Astrocyte of the spinal cord (primary cell): Measurements from ENCODE around the gene TENM4.
A peak's percentile ranks its signal among the peaks of the same experiment; 100 is the strongest.

ENCODE experiments used
- DNase-seq: peaks from one replicate; pipeline ENCODE4 v3.0.0; 2011; ENCODE audit warnings: low read depth, low spot score
- H3K4me3 ChIP-seq: 2 replicates; pipeline ENCODE4 v1.5.1; 2011; ENCODE audit warnings: low read depth, mild to moderate bottlenecking, low read length, moderate library complexity
- in situ Hi-C: cut with HindIII; loops from 2 replicates; pipeline ENCODE4 v1.10.0; 2017; ENCODE audit warnings: low sequenced_read_pairs
- TF ChIP-seq, protein P1 (sequence below): IDR thresholded peaks from 2 replicates; pipeline ENCODE4 v1.5.1; 2012; ENCODE audit warnings: low read depth, mild to moderate bottlenecking, low read length, inconsistent platforms

Gene TENM4

DNA sequence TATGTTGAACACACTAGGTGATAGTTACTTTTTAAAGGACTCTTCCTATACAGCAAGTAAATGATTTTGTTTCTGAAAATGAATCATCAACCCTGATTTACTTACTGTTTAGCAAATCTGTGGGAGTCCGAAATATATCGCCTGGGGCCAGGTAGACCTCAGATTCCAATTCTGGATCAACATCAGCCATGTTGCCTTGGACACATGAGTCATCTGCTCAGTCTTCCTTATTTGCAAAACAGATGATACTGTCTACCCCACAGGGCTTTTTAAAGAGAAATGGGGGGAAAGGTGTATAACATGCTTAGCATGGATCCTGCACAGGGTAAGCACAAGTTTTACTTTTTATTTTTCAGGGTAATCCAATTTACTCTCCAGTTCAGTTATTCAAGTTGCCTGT is 324.2 kb downstream of the TENM4 start:
- in situ Hi-C loops: no loop called here
- H3K4me3 ChIP-seq: no peak overlapping the region
- DNase-seq: no peak
- TF ChIP-seq, protein P1, sequence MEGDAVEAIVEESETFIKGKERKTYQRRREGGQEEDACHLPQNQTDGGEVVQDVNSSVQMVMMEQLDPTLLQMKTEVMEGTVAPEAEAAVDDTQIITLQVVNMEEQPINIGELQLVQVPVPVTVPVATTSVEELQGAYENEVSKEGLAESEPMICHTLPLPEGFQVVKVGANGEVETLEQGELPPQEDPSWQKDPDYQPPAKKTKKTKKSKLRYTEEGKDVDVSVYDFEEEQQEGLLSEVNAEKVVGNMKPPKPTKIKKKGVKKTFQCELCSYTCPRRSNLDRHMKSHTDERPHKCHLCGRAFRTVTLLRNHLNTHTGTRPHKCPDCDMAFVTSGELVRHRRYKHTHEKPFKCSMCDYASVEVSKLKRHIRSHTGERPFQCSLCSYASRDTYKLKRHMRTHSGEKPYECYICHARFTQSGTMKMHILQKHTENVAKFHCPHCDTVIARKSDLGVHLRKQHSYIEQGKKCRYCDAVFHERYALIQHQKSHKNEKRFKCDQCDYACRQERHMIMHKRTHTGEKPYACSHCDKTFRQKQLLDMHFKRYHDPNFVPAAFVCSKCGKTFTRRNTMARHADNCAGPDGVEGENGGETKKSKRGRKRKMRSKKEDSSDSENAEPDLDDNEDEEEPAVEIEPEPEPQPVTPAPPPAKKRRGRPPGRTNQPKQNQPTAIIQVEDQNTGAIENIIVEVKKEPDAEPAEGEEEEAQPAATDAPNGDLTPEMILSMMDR: no peak

DNA sequence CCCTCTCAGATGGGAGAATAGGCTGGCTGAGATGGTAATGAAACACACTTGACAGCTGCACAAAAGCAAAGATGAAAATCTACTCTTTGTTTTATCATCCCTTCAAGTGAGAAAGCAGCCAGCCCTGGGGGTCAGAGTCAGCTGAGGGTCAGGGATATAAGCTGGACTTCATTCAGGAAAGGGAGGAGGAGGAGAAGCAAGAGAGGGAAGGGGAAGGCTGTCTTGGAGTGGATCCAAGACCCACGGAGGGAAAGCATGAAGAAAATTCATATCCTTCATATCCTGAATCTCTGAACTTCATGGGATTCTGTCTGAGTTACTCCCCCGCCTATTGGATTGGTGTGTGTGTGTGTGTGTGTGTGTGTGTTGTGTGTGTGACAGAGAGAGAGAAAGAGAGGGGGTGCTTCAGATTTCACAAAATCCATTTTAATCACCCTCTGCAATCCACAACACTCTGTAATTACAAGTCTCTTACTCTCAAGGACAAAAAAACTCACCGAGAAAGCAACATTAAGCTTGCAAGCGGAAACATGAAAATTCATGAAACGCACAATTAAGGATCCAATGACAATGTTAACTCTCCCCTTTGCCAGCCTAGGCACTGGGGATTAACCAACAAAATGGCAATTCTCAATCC is 327.7 kb downstream of the TENM4 start:
- in situ Hi-C loops: no loop called here
- no peak for DNase-seq
- TF ChIP-seq, protein P1: no peak
- H3K4me3 ChIP-seq: no peak overlapping the region

DNA sequence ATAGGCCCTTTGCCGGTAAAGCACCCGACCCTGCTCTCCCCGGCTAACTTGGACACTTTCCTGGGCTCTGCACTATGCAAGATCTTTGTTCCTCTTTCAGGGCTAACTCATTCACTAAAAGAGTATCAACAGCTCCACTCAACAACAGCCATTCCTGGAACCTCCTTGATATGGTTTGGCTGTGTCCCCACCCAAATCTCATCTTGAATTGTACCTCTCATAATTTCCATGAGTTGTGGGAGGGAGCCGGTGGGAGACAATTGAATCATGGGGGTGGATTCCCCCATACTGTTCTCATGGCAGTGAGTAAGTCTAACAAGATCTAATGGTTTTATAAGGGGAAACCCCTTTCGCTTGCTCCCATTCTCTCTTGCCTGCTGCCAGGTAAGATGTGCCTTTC is 330.0 kb downstream of the TENM4 start:
- H3K4me3 ChIP-seq: no peak overlapping the region
- in situ Hi-C loops: no loop called here
- TF ChIP-seq, protein P1: no peak
- peak; percentile 72 for DNase-seq

DNA sequence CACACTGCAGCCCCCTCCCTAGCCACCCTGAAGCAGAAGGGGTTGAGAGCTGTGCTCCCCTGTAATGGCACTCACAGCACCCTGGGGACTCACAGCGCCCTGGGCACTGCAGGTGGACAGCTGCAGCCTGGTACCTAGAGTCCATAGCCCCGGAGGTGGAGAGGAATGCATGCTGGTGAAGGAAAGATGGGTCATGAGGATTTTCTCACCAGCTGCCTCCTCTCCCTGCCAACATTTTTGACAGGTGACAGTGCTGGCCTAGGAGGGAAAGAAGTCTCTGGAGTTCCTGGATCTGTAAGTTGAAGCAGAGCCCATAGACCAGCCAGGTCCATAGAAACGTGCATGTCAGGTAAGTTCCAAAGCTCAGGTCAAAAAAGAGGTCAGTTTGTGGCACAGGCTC is 330.5 kb downstream of the TENM4 start:
- TF ChIP-seq, protein P1: no peak
- in situ Hi-C loops: no loop called here
- H3K4me3 ChIP-seq: no peak overlapping the region
- no peak for DNase-seq

DNA sequence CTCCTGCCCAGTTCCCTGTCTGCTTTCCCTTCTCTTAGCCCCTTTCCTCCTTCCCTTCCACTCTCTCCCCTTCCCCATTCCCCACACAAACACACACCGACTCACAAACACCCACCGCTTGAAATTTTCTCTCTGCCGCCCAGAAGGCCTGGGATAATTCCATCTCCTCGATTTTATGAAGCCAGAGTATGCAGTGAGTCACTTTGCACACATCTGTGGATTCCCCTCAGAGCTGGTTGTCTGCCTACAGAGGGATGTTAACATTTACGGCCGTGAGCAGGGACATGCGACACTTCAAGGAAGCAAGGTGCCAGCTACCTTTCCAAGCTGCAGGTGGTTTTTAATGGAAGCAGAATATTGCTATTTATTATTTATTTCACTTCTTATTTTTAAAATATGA is 332.0 kb downstream of the TENM4 start:
- in situ Hi-C loops: no loop called here
- no peak overlapping the region for H3K4me3 ChIP-seq
- TF ChIP-seq, protein P1: no peak
- DNase-seq: peak; percentile 42

DNA sequence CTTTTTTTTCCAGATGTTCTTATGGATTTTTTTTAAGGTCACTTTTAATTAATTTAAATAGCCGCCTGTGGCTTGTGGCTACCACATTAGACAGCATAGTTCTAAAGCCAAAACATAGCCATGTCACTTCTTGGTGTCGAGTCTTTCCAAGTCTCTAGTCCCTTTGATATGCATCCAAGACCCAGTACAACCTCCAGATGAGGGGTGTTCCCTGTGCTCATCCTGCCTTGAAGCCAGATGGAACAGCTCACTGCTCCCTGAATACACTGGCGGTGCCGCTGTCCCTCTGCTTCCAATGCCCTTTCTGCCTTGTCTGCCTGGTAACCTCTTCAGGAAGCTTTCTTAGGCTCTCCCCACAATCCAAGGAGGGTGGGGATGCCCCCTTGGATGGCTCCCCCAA is 338.0 kb downstream of the TENM4 start:
- DNase-seq: no peak
- TF ChIP-seq, protein P1: no peak
- H3K4me3 ChIP-seq: no peak overlapping the region
- in situ Hi-C loops: no loop called here
